UCSD-AML1 (cell line): ENCODE results near the gene GPATCH2L.

Source experiments
- DNase-seq: peaks from one replicate; lab custom pipeline; 2025; ENCODE audit not compliant: unreplicated experiment; lab: John Stamatoyannopoulos, UW

Gene GPATCH2L

GRCh38 chr14:76252471-76252870 is 100.7 kb downstream of the GPATCH2L start:
- DNase-seq, result no peak

- no peak for DNase-seq
Measured at GRCh38 chr14:76253111-76253510, 101.4 kb downstream of the GPATCH2L start.

DNA sequence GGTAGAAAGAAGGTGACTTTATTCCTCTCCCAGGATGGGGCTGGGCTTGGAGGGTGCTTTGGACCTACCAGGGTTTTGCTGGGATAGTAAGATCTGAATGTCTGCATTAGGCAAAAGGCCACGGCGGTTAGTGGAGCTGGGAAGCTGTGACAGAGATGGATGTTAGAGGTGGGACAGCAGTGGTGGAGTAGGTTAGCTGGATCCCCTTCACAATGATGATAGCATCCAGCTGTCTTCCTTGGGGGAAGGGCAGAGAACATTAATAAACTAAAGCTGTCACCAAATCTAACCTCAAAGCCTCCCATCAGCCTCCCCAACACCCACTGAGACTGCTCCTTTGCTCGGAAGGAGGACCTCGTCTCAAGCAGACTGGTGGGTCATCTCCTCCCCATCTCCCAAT is 104.8 kb downstream of the GPATCH2L start:
- DNase-seq, result no peak

- DNase-seq, result no peak
Measured at GRCh38 chr14:76257111-76257803, 105.5 kb downstream of the GPATCH2L start.

DNA sequence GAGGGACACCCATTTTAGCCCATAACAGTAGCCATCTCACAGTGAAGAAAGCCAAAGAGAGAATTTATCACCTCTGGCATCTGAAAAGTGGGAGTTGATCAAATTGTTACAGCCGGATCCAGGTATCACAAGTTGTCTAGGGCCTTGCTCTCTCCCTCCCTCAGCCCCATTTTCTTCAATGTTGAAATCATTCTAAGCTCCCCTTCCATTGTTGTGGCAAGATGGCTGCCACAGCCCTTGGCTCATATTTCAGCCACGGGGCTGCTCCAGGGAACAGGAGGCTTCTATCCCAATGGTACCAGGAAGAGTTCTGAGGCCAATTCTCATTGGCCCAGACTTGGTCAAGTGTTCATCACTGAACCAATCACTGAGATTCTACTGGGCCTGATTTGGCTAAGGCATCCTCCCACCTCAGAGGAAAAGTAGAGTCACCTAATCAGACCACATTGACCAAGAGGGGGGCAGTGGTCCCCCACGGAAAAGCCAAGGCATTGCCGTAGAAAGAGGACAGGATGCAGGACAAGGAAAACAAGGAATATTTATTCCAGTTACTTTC is 106.2 kb downstream of the GPATCH2L start:
- no peak for DNase-seq

- DNase-seq, result no peak
Measured at GRCh38 chr14:76259029-76259735, 107.5 kb downstream of the GPATCH2L start.

- no peak for DNase-seq
Measured at GRCh38 chr14:76260749-76261148, 109.0 kb downstream of the GPATCH2L start.

GRCh38 chr14:76261371-76261811 is 109.7 kb downstream of the GPATCH2L start:
- DNase-seq, result no peak

DNA sequence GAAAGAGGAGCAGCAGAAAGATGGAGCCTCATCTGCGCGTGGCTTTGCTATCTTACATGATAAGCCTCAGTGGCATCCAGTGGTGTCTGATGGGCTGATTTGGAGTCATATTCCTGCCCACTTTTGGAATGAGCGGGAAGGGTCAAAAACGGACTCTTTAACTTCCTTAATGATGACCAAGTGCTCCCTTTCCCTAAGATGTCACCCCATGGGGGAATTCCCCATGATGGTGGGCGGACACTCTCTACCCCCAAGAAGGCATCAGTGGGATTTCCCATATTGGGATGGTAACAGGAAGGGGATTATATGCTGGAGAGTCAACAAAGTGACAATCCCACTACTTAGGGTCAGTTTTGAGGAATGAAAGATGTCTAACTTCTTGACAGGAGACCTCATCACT is 110.9 kb downstream of the GPATCH2L start:
- no peak for DNase-seq
